ENCODE results near the gene PHACTR1.

DNA sequence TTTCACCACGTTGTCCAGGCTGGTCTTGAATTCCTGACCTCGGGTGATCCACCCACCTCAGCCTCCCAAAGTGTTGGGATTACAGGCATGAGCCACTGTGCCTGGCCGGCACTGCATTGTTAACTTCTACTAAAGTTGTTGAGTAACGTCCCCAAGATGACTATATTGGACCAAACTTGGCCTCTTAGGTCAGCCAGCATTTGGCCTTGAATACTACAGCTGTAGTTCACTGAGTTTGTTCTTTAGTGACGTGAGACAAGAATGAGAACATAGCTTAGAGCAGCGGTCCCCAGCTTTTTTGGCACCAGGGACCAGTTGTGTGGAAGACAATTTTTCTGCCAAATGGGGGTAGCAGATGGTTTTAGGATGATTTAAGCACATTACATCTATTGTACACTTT is 374.6 kb downstream of the PHACTR1 start:
- TF ChIP-seq TAF1 (IDR thresholded peaks at IDR 0.05; ENCODE audit: low read depth, low read length) = no peak
- no peak for TF ChIP-seq POLR2AphosphoS5 (IDR thresholded peaks at IDR 0.05; ENCODE audit: low read depth, low read length)
- no peak for TF ChIP-seq POLR2A (IDR thresholded peaks at IDR 0.05; ENCODE audit: low read depth, low read length)
- TF ChIP-seq SPI1 (IDR thresholded peaks at IDR 0.05; ENCODE audit: low read depth, low read length) = no peak
- TF ChIP-seq PAX5 (IDR thresholded peaks at IDR 0.05; ENCODE audit: insufficient read depth, low read length, severe bottlenecking) = no peak

Data from GM12891 (cell line).